Stimulated activated CD8-positive, alpha-beta memory T cell treated with anti-CD3 and anti-CD28 coated beads, Interleukin-4, amount 100 ng/mL, for 48 hours (primary cell): ENCODE results near the gene FRMD4A.

Source experiments
- DNase-seq: peaks from one replicate; pipeline ENCODE4 v3.0.0-alpha.2; 2020

Gene FRMD4A

GRCh38 chr10:14330388-14331061, at the start of gene FRMD4A:
Gene FRMD4A, minus strand, starts transcription at chr10:14330924.
- DNase-seq = no peak

GRCh38 chr10:14379556-14380280, 49.0 kb upstream of the FRMD4A start:
- no peak for DNase-seq

DNA sequence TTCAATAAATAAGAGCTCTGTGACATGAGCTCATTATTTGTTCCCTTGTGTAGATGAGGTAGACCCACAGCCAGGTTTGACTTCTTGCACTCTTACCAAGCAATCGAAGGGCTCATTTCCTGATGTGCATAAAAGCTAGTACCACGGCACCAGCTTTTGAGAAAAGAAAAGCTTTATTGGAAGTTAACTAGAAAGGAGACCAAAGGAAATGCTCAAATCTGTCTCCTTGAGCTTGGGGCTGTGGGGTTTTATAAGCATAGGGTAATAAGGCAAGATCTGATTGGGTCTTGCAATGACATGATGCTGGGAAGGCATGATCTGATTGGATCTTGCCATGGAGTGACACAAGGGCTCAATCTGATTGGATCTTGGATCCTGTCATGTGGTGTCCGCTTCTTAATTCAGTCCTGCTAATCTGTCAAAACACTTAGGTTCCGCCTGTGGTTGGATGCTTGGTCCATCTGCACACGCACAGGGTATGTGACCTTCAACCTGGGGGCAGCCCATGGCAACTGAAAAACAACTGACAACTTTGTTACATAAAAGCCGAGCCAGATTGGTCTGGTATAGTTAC, 47.8 kb upstream of the FRMD4A start:
- DNase-seq = no peak

- DNase-seq = no peak
Measured at GRCh38 chr10:14377591-14378175, 47.0 kb upstream of the FRMD4A start.

- no peak for DNase-seq
Measured at GRCh38 chr10:14374745-14375445, 44.2 kb upstream of the FRMD4A start.

- DNase-seq = no peak
Measured at GRCh38 chr10:14372606-14373005, 41.9 kb upstream of the FRMD4A start.

DNA sequence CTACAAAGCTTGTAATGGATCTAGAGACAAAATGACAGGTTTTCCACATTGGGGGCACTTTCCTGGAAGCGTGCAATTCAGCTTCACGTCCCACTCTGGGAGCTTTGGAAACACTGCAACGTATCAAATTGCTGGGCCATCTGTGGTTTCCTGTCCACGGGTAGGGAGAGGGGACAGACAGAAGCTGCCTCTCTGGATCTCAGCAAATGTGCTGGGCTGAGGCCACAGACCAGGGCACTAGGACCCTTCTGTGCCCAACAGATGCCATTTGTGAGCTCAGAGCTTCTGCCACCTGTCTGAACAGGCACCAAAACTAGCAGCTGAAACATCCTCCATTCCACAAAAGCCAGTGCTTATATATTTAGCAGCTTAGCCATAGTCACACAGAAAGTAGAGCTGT, 40.9 kb upstream of the FRMD4A start:
- DNase-seq = no peak

DNA sequence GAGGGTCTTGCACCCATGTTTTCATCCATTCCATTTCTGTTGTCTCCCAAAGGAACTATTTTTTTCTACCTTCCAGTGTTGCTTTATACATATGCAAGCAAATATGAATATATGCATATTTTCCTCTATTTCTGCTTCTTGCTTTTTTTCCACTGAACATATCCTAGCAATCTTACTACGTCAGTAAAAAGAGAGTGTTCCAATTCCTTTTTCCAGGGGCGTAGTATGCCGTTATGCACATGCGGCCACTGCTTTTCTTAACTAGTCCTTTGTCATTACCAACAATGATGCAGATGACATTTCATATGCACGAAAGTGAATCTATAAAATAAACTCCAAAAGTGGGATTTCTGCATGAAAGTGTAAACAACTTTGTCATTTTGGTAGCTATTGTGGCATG, 40.2 kb upstream of the FRMD4A start:
- no peak for DNase-seq

DNA sequence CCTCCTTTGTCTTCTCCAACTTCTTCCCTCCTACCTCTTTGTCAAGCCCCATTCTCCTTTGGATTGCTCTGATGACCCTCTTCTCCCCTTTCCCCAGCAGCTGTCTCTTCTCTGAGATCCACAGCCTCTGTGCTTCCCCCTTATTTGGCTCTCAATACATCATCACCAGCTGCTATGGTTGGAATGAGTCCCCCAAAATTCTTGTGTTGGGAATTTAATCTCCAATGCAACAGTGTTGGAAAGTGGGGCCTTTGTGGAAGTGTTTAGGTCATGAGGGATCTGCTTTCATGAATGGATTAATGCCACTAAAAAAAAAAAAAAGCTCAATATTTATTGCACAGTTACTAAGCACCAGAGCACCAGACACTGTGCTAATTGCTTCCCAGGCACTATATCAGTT, 39.2 kb upstream of the FRMD4A start:
- DNase-seq = no peak

- DNase-seq = no peak
Measured at GRCh38 chr10:14366760-14367159, 36.0 kb upstream of the FRMD4A start.

- no peak for DNase-seq
Measured at GRCh38 chr10:14365266-14365665, 34.5 kb upstream of the FRMD4A start.

- DNase-seq = no peak
Measured at GRCh38 chr10:14362104-14362503, 31.4 kb upstream of the FRMD4A start.

DNA sequence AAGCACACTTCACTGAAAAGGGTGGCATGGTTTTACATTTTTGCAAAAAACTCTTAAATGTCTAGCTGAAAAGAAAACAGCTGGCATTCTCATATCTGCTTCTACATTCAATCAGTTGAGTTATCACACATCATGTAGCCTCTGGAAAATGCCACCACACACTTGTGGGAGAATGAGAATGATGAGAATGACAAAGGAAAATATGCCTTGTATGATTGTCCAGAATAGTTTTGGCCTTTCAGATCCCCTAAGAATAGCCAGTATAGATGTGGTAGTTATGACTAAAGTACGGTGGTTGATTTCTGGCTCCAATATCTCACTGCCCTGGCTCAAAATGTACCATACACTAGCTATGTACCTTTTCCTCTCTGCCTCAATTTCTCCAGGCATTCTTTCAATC, 30.2 kb upstream of the FRMD4A start:
- no peak for DNase-seq

GRCh38 chr10:14360515-14360914, 29.8 kb upstream of the FRMD4A start:
- DNase-seq = no peak

DNA sequence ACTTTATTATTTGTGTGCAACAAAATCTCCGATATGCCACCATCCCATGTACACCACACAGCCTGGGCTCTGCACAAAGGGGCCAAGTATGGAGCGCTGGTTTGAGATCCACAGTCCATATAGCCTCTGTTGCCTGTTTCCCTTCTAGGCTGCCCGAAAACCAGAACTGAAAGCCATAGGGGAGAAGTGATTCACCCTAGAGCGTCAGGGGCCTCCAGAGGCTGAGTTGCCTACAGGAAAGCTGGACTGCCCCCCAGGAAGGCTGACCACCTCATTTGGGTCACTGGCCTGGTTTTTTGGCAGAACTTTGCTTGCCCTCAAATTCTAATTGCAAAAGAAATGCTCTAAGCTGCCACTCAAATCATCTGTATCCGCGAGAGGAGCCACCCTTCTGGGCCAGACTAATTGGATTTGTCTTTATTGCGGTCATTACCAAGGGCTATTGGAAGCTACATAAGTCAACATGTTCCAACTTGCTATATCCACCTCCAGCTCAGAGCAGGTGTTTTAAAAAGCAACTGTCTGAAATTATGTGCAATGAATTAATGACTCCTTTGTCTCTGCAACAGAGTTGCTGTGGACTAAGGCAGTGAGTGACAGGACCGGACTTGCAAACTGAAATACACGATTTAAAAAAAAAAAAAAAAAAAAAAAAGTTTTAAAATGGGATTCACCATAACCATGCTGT, 28.3 kb upstream of the FRMD4A start:
- DNase-seq = no peak

- no peak for DNase-seq
Measured at GRCh38 chr10:14356921-14357320, 26.2 kb upstream of the FRMD4A start.

GRCh38 chr10:14355750-14356149, 25.0 kb upstream of the FRMD4A start:
- no peak for DNase-seq

DNA sequence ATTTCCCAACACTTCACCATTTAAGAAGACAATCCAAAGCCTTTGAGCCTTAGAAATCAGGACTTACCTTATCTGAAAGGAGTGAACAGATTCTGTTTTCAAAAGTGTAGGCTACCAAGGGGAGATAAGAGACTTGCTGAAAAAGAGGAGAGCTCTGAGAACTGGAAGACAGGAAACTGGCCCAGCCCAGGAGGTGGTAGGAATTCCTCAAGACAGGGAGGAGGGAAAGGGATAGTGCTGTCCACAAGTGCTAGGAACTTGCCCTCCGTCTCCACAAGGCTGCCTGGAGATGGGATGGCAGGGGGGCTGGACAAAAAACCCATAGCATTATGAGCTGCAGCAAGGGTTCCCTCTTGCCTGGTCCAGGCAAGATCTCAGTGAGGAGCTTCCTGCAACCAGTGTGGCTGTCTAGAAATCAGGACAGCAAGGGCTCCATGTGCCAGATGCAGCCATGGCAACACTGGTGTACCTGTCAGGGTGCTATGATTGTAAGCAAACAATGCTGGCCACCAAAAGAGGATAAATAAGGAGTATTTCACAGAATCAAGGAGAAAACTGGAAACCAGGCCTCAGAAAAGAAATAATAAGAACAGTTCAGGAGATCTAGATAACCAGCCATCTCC, 22.7 kb upstream of the FRMD4A start:
- no peak for DNase-seq

GRCh38 chr10:14350006-14350405, 19.3 kb upstream of the FRMD4A start:
- no peak for DNase-seq

DNA sequence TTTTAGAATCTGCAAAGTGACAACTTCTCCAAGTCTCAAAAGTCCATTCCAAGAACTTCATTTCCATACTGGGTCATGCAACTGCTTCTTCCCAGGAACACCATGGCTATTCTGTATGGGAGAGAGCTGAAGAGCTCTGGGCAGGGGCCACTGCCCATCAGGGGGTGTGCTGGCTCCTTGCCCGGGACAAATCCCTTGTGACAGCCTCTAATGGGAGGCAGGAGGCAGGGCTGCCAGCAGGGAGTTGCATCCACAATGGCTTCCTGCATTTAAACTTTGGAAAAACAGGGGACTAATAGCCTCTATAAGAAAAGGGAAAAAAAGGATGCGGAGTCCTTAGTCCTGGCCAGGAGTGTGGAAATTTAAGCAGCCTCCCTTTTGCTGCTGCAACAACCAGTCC, 18.4 kb upstream of the FRMD4A start:
- DNase-seq = no peak

GRCh38 chr10:14345262-14345661, 14.5 kb upstream of the FRMD4A start:
- no peak for DNase-seq

GRCh38 chr10:14340051-14340744, 9.5 kb upstream of the FRMD4A start:
- DNase-seq = no peak
